HepG2 (cell line): Measurements from ENCODE around the gene PTPRE. TPM values are rescaled to one million over a fixed set of nuclear protein-coding genes. Genes with fewer than 3 reads are reported as not detected.

Experiments used
- ATAC-seq: fragments of 200-7000 bp; cut with Tn5 transposase; 3 replicates; pipeline ENCODE4 v1.9.1; 2020; ENCODE audit warnings: mild to moderate bottlenecking, moderate library complexity
- BruUV-seq: library from RNA; stranded (reverse); fragments of 400-500 nt; replicated peaks from 2 replicates; lab custom pipeline; 2021; lab: Mats Ljungman, UMichigan
- CTCF ChIA-PET: fragments of 300-600 bp; formaldehyde crosslinking; extraction: SDS; loops from one replicate; lab custom pipeline; 2021; ENCODE audit warnings: low total read pairs, inconsistent platforms, low intra/inter-chr PET ratio; lab: Yijun Ruan, JAX
- POLR2A ChIA-PET: fragments of 350-600 bp; sonication (Branson Sonifier 250); formaldehyde crosslinking; loops from one replicate; lab custom pipeline; 2020; ENCODE audit warnings: antibody characterized with exemption, inconsistent platforms; lab: Yijun Ruan, JAX
- DNase-seq: peaks from one replicate; pipeline ENCODE4 v3.0.0-alpha.2; 2015; ENCODE audit warnings: low spot score
- FAIRE-seq: peaks from 3 replicates; lab custom pipeline; 2011; peaks lifted over from hg19 to GRCh38; lab: Jason Lieb, UNC
- H2AFZ ChIP-seq: one replicate; pipeline ENCODE4 v1.6.1; 2011; ENCODE audit warnings: low read length, inconsistent platforms
- H3K27ac ChIP-seq: fragments of 300-600 bp; 3 replicates; pipeline ENCODE4 v1.8.0; 2011; ENCODE audit warnings: mixed run types, mild to moderate bottlenecking, mixed read lengths, low read length, inconsistent platforms; ENCODE audit not compliant: insufficient read depth; ENCODE audit errors: extremely low read length
- H3K27me3 ChIP-seq, 2 experiments: fragments of 200-600 bp in 1 of 2; 2 replicates in 1 of 2; 3 replicates in 1 of 2; pipeline versions ENCODE4 v1.6.0 to v1.8.0; 2011; ENCODE audit warnings: low read length in 2 of 2, mild to moderate bottlenecking in 2 of 2, moderate library complexity in 2 of 2, inconsistent platforms in 1 of 2; ENCODE audit not compliant: insufficient read depth in 2 of 2, control insufficient read depth in 1 of 2
- H3K36me3 ChIP-seq, 2 experiments: fragments of 200-600 bp in 1 of 2; replicated peaks in 1 of 2; 2 replicates in 1 of 2; 3 replicates in 1 of 2; pipeline versions ENCODE4 v1.5.1 to v1.8.0; 2011; ENCODE audit warnings: low read length in 2 of 2, inconsistent platforms in 1 of 2; ENCODE audit not compliant: insufficient read depth in 2 of 2, control insufficient read depth in 1 of 2
- H3K4me1 ChIP-seq: 2 replicates; pipeline ENCODE4 v1.5.1; 2012; ENCODE audit warnings: low read length, inconsistent platforms; ENCODE audit not compliant: insufficient read depth
- H3K4me2 ChIP-seq: 2 replicates; pipeline ENCODE4 v1.6.0; 2011; ENCODE audit warnings: low read depth, low read length, inconsistent platforms
- H3K4me3 ChIP-seq, 3 experiments: fragments of 200-600 bp in 1 of 3; sonication (generic), shearing (Covaris generic) in 1 of 3; replicated peaks in 1 of 3; 2 replicates each; pipeline ENCODE4 v1.5.1; 2011 to 2016; ENCODE audit warnings: low read length in 3 of 3, inconsistent platforms in 2 of 3, low read depth in 2 of 3, mild to moderate bottlenecking in 2 of 3, control low read depth in 1 of 3, mixed read lengths in 1 of 3; ENCODE audit not compliant: insufficient read depth in 1 of 3
- H3K79me2 ChIP-seq: one replicate; pipeline ENCODE4 v1.6.1; 2011; ENCODE audit warnings: low read length, inconsistent platforms; ENCODE audit not compliant: insufficient read depth
- H3K9ac ChIP-seq: 2 replicates; pipeline ENCODE4 v1.6.0; 2011; ENCODE audit warnings: mild to moderate bottlenecking, low read depth, low read length, inconsistent platforms; ENCODE audit not compliant: insufficient read depth
- H3K9me3 ChIP-seq: 2 replicates; pipeline ENCODE4 v1.5.1; 2012; ENCODE audit warnings: mild to moderate bottlenecking, low read length
- H4K20me1 ChIP-seq: 2 replicates; pipeline ENCODE4 v1.6.0; 2011; ENCODE audit warnings: inconsistent platforms, mild to moderate bottlenecking, low read length, moderate library complexity; ENCODE audit not compliant: insufficient read depth
- HIC2 ChIP-seq: sonication (generic); formaldehyde crosslinking; IDR thresholded peaks from 2 replicates; pipeline ENCODE4 v1.9.0; 2022; ENCODE audit warnings: low read depth, missing genetic modification reagents
- KLF16 ChIP-seq, 2 experiments: sonication (generic) in 1 of 2; formaldehyde crosslinking in 1 of 2; IDR thresholded peaks; 2 replicates each; pipeline versions ENCODE4 v1.6.1 to v1.8.0; 2016 to 2023; ENCODE audit warnings: missing genetic modification reagents in 2 of 2, missing compliant biosample characterization in 1 of 2
- KLF6 ChIP-seq: IDR thresholded peaks from 2 replicates; pipeline ENCODE4 v1.8.0; 2016; ENCODE audit warnings: missing biosample characterization, missing genetic modification reagents
- MAFK ChIP-seq, 2 experiments: IDR thresholded peaks in 1 of 2; conservative IDR thresholded peaks in 1 of 2; 2 replicates each; pipeline ENCODE4 v1.6.1; 2011; ENCODE audit warnings: improper control_type of control experiment in 2 of 2, low read length in 2 of 2
- PCBP2 ChIP-seq: fragments of 200-400 bp; formaldehyde crosslinking; optimal IDR thresholded peaks from 2 replicates; pipeline ENCODE3; 2018; ENCODE audit warnings: low read length, low read depth; ENCODE audit not compliant: poor library complexity, severe bottlenecking
- RARA ChIP-seq: IDR thresholded peaks from 2 replicates; pipeline ENCODE4 v1.6.1; 2016; ENCODE audit warnings: missing genetic modification reagents, missing compliant biosample characterization
- ZBTB21 ChIP-seq: sonication (generic); formaldehyde crosslinking; IDR thresholded peaks from 2 replicates; pipeline ENCODE4 v1.4.0; 2020; ENCODE audit warnings: missing genetic modification reagents
- ZBTB43 ChIP-seq: sonication (generic); formaldehyde crosslinking; conservative IDR thresholded peaks from 2 replicates; pipeline ENCODE4 v1.4.0; 2020; ENCODE audit warnings: missing genetic modification reagents
- ZC3H13 ChIP-seq: sonication (generic); formaldehyde crosslinking; IDR thresholded peaks from 2 replicates; pipeline ENCODE4 v1.8.1; 2023; ENCODE audit warnings: mild to moderate bottlenecking, missing genetic modification reagents, moderate library complexity
- ZNF18 ChIP-seq: sonication (generic); formaldehyde crosslinking; IDR thresholded peaks from 2 replicates; pipeline ENCODE4 v1.8.0; 2022; ENCODE audit warnings: mild to moderate bottlenecking, missing genetic modification reagents; ENCODE audit not compliant: insufficient replicate concordance
- ZNF674 ChIP-seq: sonication (generic); formaldehyde crosslinking; IDR thresholded peaks from 2 replicates; pipeline ENCODE4 v1.5.0; 2020; ENCODE audit warnings: low read depth, mild to moderate bottlenecking, missing genetic modification reagents
- ZNF687 ChIP-seq: sonication (generic); formaldehyde crosslinking; IDR thresholded peaks from 2 replicates; pipeline ENCODE4 v1.5.1; 2020; ENCODE audit warnings: mild to moderate bottlenecking, missing genetic modification reagents, moderate library complexity
- ZNF788 ChIP-seq: sonication (generic); formaldehyde crosslinking; IDR thresholded peaks from 2 replicates; pipeline ENCODE4 v1.5.0; 2020; ENCODE audit warnings: mild to moderate bottlenecking, missing genetic modification reagents, borderline replicate concordance
- ZUFSP ChIP-seq: sonication (generic); formaldehyde crosslinking; IDR thresholded peaks from 2 replicates; pipeline ENCODE4 v1.9.0; 2021; ENCODE audit warnings: missing genetic modification reagents, mild to moderate bottlenecking, borderline replicate concordance
- WGBS: methylation state at CpG from one replicate; pipeline ENCODE4 v1.1.6; 2017; ENCODE audit warnings: low lambda C conversion rate; 5-methylcytosine and 5-hydroxymethylcytosine counted together
- in situ Hi-C: cut with HindIII; loops from 2 replicates; pipeline ENCODE4 v1.10.0; 2017; ENCODE audit warnings: low pct_unique_long_range_greater_than_20kb; ENCODE audit not compliant: extremely low pct_ligation_motif_present
- intact Hi-C: fragments of 100-400 bp; cut with micrococcal nuclease; formaldehyde crosslinking; loops from one replicate; pipeline ENCODE4 v1.10.0; 2022; ENCODE audit not compliant: unreplicated experiment
- polyA plus RNA-seq, 8 experiments: library from polyadenylated mRNA; depleted of rRNA in 3 of 8; stranded (reverse) in 7 of 8; unstranded in 1 of 8; fragments of >200 nt; fragmentation: Illumina TruSeq in 4 of 8; extraction: Trizol in 4 of 8; gene quantifications; 2 replicates each; pipeline versions ENCODE4 v1.2.1 to v1.2.3, GENCODE V29; 2011 to 2016; ENCODE audit warnings: low read depth in 4 of 8, missing spikeins in 1 of 8, mixed read lengths in 1 of 8; ENCODE audit not compliant: insufficient read depth in 1 of 8
- total RNA-seq, 5 experiments: library from RNA; depleted of rRNA; stranded (reverse); fragments of >200 nt; fragmentation: Illumina TruSeq; extraction: Trizol; gene quantifications; 2 replicates each; pipeline ENCODE4 v1.2.3, GENCODE V29; 2016; ENCODE audit warnings: low read depth in 1 of 5

Gene PTPRE
- total and polyA plus RNA-seq, 2 of the 13 experiments (the other 11 are each of a cell fraction or from before 2014, with no cell fraction given) = 0.01 to 0.02 TPM

- no peak overlapping the region for H3K27ac ChIP-seq
- peaks cover 7 to 78% of the 10 kb centered on the region in 2 experiments for H3K27me3 ChIP-seq
- no peak overlapping the region for H3K9ac ChIP-seq
- no peaks in the 10 kb centered on the region for H3K36me3 ChIP-seq
- WGBS = under 1% methylated on average over 4 of the region's 4 CpGs
- no peak for ATAC-seq
- DNase-seq = no peak
- no peaks in the 10 kb centered on the region for H3K4me1 ChIP-seq
- H3K4me2 ChIP-seq = no peak overlapping the region
- no peaks in the 10 kb centered on the region for H3K9me3 ChIP-seq
- CTCF ChIA-PET = no interaction called here
- FAIRE-seq = no peak
- in situ Hi-C loops (no loop called here), intact Hi-C loops (no loop called here)
- no peak overlapping the region for H3K4me3 ChIP-seq
- POLR2A ChIA-PET = no interaction called here
- no TSS peak for BruUV-seq
- no peaks in the 10 kb centered on the region for H3K79me2 ChIP-seq
- no peaks in the 10 kb centered on the region for H4K20me1 ChIP-seq
- H2AFZ ChIP-seq = no peak overlapping the region
- TF ChIP-seq ZC3H13 (CRISPR knock-in tag) = no peak
- TF ChIP-seq MAFK (conservative IDR thresholded peaks at IDR 0.05 in 1 of 2, IDR thresholded peaks at IDR 0.05 in 1 of 2; ENCODE audit: low read length in 2 of 2) = no peak
- TF ChIP-seq PCBP2 = no peak
- TF ChIP-seq ZNF18 (CRISPR knock-in tag) = no peak
- no peak for TF ChIP-seq ZNF788 (CRISPR knock-in tag)
- no peak for TF ChIP-seq ZBTB21 (CRISPR knock-in tag)
- no peak for TF ChIP-seq ZBTB43 (CRISPR knock-in tag)
- TF ChIP-seq ZNF674 (CRISPR knock-in tag) = no peak
- TF ChIP-seq KLF16 (CRISPR knock-in tag; IDR thresholded peaks at IDR 0.05) = no peak
- no peak for TF ChIP-seq HIC2 (CRISPR knock-in tag)
- no peak for TF ChIP-seq RARA
- TF ChIP-seq KLF6 (CRISPR knock-in tag) = no peak
- no peak for TF ChIP-seq ZNF687 (CRISPR knock-in tag)
- TF ChIP-seq ZUFSP (CRISPR knock-in tag) = no peak
Measured at GRCh38 chr10:127997271-127997670, 90.4 kb downstream of the PTPRE start.
